SK-N-SH (cell line): ENCODE measurements around the gene PRDX5.

Source experiments
- CTCF ChIP-seq: fragments of 200-600 bp; sonication (generic); IDR thresholded peaks from 2 replicates; pipeline ENCODE4 v1.6.1; 2017; ENCODE audit warnings: antibody characterized with exemption, mild to moderate bottlenecking, moderate library complexity
- FOSL2 ChIP-seq: IDR thresholded peaks from 2 replicates; pipeline ENCODE4 v1.4.0; 2012; ENCODE audit warnings: low read depth, mild to moderate bottlenecking, moderate library complexity, borderline replicate concordance
- REST ChIP-seq: IDR thresholded peaks from 2 replicates; pipeline ENCODE4 v1.6.1; 2012; ENCODE audit warnings: mild to moderate bottlenecking, low read depth, low read length, moderate library complexity
- ZBTB33 ChIP-seq: IDR thresholded peaks from 2 replicates; pipeline ENCODE4 v1.4.0; 2012; ENCODE audit warnings: low read depth, borderline replicate concordance

- TF ChIP-seq ZBTB33 = no peak
- no peak for TF ChIP-seq FOSL2
- no peak for TF ChIP-seq CTCF
- TF ChIP-seq REST = no peak
These were observed 2.9 kb upstream of the PRDX5 start for GRCh38 chr11:64314805-64315561.
